Sigmoid colon (tissue), 3 donors: ENCODE measurements around the gene DCUN1D2.

Experiments
- POLR2A ChIP-seq, 2 donors: fragments of 450-650 bp; IDR thresholded peaks; one replicate each; pipeline ENCODE4 v1.6.1; 2016; ENCODE audit warnings: antibody characterized with exemption in 2 of 2, mild to moderate bottlenecking in 2 of 2, moderate library complexity in 2 of 2
- TF ChIP-seq, protein P1 (sequence below), 4 experiments: fragments of 450-650 bp in 3 of 4; fragments of 200-600 bp in 1 of 4; IDR thresholded peaks; one replicate each; pipeline ENCODE4 v1.5.1; 2016 to 2019; ENCODE audit warnings: antibody characterized with exemption in 4 of 4, mild to moderate bottlenecking in 3 of 4, moderate library complexity in 2 of 4

DNA sequence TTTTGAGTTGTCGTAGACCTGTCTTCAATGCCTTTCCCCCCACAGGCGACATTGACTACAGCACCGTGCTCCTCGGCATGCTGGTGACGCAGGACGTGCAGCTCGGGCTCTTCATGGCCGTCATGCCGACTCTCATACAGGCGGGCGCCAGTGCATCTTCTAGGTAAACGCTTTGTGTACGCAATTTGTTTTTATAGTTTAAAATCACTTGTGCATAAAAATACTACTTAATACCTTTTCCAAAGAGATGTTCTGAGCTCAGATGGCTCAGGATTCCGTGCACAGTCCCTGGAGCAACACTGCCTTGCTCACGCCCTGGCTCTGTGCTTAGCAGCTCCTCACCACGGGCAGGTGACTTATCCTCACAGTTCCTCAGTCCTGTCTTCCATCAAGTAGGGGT is 30.1 kb upstream of the DCUN1D2 start:
- no peak for TF ChIP-seq POLR2A (IDR thresholded peaks at IDR 0.05)
- TF ChIP-seq, protein P1, sequence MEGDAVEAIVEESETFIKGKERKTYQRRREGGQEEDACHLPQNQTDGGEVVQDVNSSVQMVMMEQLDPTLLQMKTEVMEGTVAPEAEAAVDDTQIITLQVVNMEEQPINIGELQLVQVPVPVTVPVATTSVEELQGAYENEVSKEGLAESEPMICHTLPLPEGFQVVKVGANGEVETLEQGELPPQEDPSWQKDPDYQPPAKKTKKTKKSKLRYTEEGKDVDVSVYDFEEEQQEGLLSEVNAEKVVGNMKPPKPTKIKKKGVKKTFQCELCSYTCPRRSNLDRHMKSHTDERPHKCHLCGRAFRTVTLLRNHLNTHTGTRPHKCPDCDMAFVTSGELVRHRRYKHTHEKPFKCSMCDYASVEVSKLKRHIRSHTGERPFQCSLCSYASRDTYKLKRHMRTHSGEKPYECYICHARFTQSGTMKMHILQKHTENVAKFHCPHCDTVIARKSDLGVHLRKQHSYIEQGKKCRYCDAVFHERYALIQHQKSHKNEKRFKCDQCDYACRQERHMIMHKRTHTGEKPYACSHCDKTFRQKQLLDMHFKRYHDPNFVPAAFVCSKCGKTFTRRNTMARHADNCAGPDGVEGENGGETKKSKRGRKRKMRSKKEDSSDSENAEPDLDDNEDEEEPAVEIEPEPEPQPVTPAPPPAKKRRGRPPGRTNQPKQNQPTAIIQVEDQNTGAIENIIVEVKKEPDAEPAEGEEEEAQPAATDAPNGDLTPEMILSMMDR (IDR thresholded peaks at IDR 0.05), result no peak
